ENCODE results near the gene RPS27L.

Gene RPS27L

DNA sequence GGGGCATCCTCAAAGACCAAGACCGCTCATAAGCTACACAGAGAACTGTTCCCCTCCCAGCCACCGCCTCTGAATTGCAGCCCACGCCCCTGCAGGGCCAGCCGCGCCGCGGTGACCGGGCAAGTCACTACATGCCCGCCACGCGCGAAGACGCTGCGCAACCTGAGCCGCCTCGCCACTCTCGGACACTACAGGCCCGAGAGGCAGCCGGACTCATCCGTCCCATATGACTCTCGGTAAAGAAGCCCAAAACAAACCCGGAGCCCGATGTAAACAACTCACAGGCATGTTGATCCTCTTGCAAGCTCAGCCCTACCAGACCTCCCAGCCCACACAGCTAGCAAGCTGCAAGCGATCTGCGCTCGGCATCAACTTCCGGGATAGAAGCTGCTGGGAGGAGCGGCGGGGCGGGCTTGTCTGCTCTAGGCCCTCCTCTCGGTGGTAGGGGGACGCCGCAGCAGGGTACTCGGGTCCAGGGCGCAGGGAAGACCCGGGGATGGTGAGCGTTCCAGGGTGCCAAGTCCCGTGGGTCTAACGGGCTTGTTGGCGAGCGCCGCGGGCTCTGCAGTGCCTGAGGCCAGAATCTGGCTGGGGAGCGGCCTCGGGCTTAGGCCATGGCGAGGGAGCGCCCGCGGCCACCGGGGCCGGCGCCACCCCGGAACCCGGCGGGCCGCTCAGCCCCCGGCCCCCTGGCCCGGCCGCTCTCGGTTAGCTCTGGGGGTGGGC is at the start of gene RPS27L:
Gene RPS27L, minus strand, starts transcription at position 360 of the 726 bp plus-strand sequence. Its CDS starts 72 bp downstream, at position 288.
- DNase-seq: peak; percentile 9 to 53

DNA sequence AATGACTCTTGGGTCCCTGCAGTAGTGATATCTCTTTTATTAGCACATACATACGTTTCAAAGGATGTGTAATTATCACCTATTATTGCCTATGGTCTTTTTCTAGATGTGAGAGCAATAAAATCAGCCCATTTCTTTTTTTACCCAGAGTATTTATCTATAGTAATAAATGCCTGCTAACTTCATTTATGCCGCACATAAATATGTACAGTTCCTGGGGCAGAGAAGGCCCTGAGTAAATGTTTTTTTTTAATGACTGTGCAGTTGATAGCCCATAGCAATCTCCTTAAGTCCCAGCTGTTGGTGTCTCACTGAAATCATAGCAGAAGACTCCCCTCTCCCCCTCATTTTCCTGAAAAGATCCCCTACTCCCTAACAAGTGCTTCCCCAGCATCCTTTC is 48.8 kb upstream of the RPS27L start:
- DNase-seq: no peak

DNA sequence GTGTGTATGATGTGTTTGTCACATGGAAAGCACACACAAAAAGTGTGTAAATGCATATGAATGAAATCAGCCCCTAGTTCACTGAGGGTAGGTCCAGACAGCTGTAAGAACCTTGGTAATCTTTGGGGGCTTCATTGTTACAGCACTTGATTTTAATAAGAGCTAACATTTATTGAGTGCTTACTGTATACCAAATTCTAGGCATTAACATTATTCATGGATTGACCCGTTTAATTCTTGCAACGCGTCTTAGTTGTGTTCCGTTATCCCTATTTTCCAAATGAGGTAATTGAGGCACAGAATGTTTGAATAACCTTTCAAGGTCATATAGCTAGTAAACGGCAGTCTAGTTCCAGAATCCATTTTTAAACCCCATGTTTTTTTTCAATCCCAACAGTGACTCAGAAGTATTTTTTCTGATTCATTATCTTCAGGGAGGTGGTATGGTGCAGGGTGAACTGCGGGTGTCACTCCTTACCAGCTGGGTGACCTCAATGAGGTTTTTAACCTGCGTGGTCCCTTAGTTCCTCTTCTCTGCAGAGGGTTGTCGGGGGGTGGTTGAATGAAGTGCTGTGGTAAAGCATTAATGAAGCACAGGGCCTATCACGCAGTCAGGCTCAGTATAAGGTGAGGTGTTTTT is 46.3 kb upstream of the RPS27L start:
- no peak for DNase-seq

DNA sequence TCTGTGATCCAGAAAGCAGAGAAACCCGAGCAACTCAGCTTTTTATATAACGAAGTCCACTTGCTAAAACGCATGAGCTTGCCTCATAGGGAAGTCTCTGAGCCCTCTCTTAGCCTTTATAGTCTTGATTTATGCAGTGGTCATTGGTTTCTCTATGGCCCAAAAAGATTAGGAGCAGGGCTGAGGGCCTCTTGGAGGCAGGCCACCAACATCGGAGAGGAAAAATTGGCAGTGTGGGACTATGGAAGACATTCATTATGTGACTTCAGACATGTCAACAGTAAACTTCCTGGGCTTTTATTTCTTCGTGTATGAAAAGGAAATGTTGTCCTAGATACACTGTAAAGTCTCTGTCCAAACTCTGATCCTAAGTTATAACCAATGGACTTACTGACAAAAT is 45.6 kb upstream of the RPS27L start:
- DNase-seq: no peak

DNA sequence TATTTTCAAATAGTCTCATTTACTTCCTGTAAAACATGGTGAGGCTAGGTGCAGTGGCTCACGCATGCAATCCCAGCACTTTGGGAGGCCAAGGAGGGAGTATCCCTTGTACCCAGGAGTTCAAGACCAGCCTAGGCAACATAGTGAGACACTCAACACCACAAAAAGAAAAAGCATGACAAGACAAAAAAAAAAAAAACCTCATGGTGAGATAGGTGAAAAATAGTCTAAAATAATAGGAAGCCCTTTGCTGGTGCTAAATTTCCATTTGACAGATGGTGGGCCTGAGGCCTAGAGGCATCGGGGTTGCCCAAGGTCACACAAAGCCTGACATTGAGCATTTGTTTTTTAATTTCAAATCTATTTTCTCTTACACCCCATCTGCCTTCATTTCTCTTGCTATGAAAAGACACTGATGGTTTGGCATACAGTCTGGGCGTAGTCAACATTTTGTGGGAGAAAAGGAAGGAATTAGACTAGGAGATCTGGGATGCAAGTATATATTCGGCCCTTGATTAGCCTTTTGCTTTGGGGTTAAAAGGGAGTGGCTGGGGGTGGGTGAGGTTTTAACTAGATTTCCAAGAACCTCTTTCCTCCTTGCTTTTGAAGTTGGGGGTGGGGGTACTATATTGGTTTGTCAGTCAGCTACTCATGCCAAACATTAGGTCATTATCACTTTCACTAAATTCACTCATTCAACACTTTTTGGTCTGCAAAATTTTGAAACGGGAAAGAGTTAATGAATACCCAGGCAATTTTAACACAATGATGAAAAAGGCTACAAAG is 43.4 kb upstream of the RPS27L start:
- no peak for DNase-seq

DNA sequence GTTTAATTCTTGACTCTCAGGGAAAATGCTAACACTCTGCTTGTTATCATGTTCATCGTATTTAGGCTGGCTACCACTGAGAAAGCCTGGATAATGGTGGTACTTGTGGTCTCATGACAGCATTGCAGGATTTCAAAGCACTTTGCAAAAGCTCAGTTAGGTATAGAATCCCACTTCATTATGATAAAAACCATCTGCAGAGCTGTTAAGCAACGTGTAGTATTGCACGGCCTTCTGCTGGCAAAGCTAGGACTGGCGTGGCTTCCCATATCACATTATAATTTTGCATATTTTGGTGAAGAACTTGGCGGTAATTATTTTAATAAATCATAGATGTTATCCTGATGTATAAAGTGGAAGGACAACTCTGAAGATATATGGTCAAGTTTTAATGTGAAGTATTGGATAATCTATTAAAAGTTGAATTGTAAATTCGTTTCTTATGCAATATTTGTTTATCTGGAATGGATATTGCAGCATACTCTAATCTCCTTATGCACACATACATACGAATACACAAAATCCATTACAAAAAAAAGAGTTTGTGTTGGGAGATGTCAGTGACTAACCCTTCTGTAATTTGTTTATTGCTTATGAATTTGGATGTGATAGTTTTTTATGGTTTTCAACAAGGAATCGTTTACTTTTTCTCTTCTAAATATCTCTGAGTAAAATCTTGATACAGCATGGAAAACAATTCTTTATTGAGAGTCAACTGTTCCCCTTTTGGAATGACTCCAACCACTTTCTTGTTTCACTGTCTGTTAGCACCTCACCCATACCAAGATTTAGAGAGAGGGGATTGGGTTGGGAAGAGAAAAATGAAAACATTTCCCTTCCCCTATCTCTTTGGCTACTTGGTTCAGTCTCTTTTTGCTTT is 41.3 kb upstream of the RPS27L start:
- DNase-seq: no peak

DNA sequence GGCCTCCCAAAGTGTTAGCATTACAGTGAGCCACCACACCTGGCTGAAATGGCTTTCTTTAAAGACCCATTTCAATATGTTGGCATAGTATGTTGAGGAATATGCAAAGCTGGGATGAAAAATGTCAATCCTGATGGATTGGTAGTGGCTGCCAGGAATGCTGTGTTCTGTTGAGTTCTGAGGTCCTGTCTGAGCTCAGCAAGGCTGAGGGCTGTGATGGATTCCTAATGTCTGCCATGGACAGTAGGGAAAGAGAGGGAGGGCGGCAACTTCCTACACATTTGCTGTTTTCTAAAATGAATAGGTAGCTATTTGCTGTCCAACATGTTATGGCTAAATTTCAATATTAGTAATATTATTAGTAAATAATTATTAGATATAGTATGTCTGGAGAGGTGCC is 40.3 kb upstream of the RPS27L start:
- DNase-seq: no peak

DNA sequence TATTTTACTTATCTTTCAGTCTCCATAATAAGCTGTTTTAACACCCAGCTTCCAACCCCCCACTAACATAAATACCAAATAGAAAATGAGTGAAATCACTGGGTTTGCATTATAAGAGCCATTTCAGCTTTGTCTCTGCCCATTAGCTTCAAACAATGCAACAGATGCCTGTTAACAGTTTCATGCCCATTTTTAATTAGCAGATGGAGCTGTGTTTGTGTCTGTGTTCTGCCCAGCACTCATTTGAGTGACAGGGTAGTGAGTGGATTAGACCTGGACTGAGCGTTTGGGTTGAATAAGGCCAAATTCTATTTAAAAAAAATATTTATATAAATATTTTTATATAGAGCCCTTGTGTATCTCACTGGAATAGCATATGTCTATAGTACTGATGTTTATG is 39.6 kb upstream of the RPS27L start:
- DNase-seq: no peak

DNA sequence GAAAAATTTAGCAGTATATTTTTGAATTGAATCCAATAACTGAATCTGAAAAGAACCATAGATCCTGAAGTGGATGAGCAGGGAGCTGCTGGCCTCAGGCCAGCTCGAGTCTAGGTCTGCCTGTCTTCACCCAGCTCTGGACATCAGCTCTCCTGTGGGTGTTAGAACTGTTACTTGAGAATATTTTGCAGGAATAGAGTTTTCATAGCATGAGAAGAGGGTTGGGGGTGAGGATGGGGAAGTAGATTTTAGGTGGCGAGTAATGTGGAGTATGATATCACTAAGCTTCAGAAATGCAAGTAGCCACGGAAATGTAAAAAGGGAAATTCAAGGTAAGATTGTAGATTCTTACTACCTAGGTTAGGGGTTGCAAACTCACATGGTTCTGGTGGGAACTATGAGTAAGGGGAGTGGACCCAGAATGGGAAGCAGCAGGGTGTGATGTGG is 38.3 kb upstream of the RPS27L start:
- DNase-seq: no peak

DNA sequence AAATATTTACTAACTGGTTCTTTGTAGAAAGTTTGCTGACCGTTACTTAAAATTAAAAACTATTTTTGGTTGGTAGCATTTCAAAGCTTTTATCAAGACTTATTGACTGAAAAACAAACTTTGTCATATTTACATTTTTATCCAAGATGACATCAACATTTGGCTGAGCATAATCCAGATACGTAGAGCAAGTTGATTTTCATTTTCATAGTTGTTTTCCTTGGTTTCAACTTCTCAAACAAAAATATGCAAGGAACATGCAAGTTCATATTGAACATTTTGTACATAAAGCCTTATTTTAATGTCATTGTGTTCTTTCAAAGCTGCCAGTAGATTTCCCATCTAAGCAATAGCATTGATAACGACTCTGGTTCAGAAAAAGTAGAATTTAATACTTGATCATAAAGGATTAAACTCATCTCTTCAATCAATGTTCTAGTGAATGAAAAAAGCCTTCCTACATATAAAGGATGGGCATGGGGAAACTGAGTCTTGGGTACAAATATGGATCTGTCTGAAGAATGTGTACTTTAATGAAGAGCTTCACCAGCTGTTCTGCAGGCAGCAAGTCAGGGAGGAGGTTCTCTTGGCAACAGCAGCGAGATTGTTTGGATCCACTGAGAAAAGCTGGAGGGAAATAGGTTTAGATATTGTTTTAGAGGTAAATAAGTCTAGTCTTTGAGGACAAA is 37.7 kb upstream of the RPS27L start:
- DNase-seq: no peak

DNA sequence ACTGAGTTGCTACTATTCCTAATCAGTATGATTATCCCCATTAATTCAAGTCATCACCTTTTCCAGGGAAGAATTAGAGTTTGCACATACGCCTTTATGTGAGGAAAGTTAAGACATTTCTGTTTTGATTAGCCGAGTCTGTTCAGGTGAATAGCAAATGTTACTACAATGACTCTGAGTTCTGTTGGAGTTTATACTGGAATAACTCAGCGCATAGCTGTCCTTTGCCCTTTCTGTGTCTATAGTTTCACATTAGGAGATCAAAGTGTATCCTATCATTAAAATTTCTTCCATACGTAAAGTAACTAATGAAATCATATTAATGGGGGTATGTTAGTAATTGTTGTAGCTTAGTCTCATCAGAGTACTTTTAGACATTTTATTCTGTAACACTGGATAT is 37.0 kb upstream of the RPS27L start:
- no peak for DNase-seq

DNA sequence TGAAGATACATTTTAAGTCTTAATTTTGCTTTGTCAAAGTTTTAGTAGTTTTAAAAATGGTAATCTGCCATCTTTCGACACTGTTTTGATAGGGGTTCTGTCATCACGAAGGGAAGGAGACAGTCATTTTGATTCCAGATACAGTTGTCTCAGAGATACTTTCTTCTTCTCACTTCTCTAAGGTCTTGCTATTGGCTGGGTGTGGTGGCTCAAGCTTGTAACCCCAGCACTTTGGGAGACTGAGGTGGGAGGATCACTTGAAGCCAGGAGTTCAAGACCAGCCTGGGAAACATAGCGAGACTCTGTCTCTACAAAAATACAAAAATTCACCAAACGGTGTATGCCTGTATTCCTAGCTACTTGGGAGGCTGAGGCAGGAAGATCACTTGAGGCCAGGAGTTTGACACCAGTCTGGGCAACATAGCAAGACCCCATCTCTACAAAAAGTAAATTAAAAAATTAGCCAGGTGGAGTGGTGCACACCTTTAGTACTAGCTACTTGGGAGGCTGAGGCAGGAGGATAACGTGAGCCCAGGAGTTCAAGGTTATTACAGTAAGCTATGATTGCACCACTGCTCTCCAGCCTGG is 35.4 kb upstream of the RPS27L start:
- no peak for DNase-seq

DNA sequence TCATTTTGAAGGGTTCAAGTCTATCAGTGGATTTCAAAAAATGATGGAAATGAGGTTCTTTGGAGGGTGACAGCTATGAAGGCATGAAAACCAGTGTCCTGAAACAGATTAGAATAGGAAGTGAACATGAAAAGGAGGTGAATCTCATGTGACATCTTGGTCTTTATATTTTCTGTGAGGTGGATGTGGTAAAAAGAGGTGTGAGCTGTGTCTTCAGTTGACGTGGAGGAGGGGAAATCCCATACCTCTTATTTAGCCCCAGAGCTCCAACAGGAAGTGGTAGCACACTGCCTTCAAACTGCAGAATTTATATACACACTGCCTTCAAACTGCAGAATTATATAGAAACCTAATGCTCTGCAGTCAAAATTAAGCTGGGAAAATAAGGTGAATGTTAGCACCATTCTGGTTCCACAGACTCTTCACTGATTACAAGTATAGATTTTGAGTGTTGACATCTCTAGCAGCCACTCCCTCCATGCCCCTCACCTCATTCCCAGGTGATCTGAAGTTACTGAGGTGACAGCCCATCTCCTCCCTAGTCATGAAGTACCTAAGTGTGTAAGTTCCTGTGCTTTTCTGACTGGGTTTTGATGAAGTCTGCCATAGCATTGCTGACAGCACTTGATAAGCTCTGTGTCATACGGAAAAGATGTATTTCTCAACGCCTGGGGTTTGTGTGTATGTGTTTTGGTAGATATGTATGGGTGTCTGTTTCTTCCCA is 34.8 kb upstream of the RPS27L start:
- no peak for DNase-seq

DNA sequence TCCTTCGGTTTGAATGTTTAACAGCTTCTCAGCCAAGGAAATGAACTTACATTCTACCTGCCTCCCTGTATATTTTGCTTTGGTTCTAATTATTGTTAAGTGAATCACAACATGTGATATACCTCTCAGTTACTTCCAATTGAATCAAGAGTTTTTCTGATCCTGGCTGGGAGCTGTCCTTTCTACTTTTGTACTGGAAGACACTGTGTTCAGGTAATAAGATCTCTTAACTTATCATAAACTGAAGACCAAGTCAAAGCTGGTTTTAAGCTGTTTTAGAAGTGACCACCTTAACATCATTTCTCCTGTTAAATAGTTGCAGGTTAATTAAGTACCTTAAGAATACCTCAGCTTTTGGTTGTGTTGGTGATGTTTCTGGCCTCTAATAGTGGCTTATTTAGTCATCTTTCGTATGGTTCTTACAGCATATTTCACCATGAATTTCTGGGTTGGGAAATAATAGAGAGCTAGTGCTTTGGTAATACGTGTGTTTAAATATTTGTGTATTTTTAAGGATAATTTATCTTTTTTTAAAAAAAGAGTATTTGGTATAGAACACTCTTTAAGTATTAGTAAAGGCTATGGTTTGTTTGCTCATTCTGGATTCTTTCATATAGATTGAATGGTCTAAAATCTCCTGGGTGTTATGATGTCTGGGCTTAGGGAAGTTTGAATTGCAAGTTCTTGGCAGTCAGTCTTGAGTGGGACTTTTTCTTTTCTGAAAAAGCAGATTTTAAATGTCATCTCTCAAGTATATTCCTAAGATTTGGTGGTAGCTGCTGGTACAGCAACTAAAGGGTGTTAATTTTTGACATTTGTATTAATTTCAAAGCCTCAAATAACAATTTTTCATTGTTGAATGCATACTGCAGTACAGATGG is 33.7 kb upstream of the RPS27L start:
- no peak for DNase-seq

DNA sequence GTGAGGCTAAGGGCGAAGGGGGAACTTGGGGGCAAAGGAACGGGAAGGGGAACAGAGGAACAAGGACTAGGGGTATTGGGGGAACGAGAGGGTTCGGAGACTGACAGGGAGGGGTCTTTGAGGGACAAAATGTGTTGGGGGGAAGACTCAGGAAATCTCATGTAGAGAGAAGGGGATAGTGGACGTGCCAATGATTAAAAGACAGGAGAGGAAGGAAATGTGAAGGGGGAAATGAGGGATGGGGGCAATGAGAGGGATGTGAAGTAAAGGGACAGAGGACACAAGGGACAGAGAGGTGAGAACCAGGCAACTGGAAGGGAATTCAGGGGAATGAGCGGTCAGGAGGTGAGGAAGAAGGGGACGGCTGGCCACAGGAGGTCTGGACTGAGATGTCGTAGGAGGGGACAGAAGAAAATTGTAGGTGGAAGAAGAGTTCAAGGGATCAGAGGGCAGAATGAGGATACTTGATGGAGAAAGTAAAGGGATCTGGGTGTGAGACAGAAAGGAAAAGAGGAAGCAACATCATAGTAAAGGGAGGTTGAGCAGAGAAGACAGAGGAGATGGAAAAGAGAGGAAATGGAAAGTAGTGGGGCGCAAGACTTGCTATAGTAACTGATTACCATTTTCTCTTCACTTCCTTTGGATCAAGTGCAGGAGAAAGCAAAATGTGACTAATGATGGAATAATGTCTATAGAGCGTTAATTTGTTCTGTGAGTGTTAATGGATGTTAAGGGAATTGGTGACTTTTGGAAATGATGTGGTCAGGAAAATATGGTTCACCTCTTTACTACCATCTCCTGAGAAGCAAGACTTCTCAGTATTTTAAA is 32.9 kb upstream of the RPS27L start:
- DNase-seq: no peak

DNA sequence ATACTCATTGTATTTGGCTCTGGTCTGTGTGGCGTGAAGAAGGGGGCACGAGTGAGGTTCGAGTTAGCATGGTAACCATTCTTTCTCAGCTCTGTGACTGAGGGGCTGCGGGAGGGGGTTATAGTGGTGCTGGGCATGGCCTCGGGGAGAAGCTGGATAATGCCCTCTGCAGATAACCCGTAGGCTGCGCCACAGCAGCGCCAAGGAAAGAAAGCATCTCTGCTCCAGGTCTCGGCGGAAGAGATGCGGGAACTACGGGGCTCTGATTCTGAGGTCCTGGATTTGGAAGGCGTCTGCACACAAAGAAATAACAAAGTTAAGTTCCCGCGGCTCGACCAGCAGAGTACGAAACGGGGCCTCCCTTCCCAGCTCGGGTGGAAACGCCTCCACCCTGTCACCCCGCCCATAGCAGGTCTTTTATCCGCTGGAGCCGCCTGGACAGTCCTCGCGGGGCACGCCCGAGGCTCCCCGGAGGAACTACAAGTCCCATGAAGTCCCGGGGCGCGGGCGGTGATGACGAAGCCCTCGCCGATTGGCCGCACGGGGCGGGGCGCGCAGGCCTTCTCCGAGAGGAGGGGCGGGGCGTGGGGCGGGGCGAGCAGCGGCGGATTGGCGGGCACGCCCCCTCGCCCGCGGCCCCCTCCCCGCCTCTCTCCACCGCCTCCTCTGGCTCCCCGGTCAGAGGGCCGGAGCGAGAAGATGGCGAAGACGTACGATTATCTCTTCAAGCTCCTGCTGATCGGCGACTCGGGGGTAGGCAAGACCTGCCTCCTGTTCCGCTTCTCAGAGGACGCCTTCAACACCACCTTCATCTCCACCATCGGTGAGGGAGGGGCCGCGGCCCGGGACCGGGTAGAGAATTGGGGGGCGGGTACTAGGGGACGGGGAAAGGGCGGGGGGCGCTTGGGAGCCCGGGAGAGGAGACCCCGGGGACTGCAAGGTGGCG is 31.9 kb upstream of the RPS27L start, which contains the start of gene RAB8B:
Gene RAB8B, plus strand, starts transcription at position 681 of the 946 bp plus-strand sequence. Its CDS starts 19 bp downstream, at position 700.
- peak; percentile 86 to 90 for DNase-seq

DNA sequence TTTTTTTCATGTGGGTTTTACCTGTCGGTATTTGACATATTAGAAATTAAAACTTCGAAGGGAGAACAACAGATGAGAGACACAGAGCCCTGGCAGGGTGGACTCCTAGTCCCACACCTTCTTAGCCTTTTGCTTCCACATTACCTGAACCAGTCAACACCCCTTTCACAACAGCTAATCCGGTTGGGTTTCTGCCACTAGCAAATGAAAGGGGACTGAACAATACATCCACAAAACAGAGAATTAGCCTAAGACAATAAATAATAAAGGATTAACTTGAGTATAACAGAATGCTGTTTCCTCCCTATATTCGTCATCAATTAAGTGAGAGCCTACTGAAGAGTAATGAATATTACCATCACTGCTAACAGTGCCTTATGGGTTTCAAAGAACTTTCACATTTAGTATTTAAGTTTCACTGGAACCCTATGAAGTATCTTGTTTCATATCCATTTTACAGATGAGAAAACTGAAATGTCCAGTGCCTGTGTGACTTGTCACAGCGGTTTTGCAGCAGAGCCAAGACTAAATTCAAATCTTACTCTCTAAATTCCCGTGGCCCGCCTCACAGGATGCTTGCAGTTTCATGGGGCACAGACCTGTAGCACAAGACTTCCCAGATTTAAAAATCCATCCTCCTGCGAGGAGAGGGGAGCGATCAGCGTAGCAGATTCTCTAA is 31.1 kb upstream of the RPS27L start:
- no peak for DNase-seq

Measured in cerebellar nuclear complex (tissue), 1 donor.